HG03558 (cell line): ENCODE measurements around the gene ACSM2A.
"Not testable (repeated sequence)": the region's sequence is repeated elsewhere in the genome, so short reads cannot be mapped to it uniquely, and the experiment has no call there.

Source experiments
- ATAC-seq: cut with Tn5 transposase; IDR thresholded peaks from one replicate; pipeline ENCODE4 v1.9.1; 2021; ENCODE audit warnings: moderate number of reproducible peaks; ENCODE audit not compliant: unreplicated experiment; ENCODE audit errors: extremely low read depth

Gene ACSM2A

GRCh38 chr16:20536669-20537068 lies 85.3 kb downstream of the ACSM2A start:
- ATAC-seq = not testable (repeated sequence)
